ENCODE data around the gene GGA2.

The GGA2 gene

DNA sequence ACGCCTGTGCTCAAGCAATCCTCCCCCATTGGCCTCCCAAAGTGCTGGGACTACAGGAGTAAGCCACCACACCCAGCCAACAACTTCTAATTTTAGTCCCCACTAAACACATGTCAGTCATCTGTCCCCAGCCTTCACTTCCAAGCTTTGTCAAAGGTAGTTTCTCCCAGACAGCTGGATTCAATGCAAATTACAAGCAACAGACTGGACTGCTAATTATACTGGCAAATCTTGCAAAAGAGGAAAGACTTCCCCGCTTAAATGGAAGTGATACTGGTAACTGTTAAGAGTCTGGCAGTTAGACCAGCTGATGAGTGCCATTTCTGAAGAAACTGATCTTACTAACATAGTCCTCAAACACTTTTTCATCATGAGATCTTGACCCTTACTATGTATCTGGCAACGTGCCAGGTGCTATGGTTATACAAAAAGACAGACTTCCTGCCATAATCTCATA lies 8.2 kb upstream of the GGA2 start:
- Histone ChIP-seq H3K36me3 (ENCODE audit: insufficient read depth, low read length) (0 out of 2 replicates have a peak, but pooled peaks cover 2% of the 10 kb centered on the region), H3K79me2 (ENCODE audit: insufficient read depth, low read length) (no peaks in the 10 kb centered on the region), H3K4me3 (ENCODE audit: low read length, poor library complexity, severe bottlenecking) (no peak overlapping the region), H3K9me3 (ENCODE audit: insufficient read depth, low read depth, low read length) (no peaks in the 10 kb centered on the region), H3F3A (ENCODE audit: low read depth) (peaks cover 4% of the 10 kb centered on the region; the same call in 1 of the 2 replicates), H3K9me2 (replicated peaks; ENCODE audit: low read depth, low read length) (no peaks in the 10 kb centered on the region), H3K4me1 (ENCODE audit: insufficient read depth, low read length, poor library complexity, severe bottlenecking) (peaks cover 19% of the 10 kb centered on the region), H4K20me1 (ENCODE audit: insufficient read depth, low read length, poor library complexity, severe bottlenecking) (peaks cover 3% of the 10 kb centered on the region), H2AFZ (ENCODE audit: low read length) (no peak overlapping the region), H3K27me3 (ENCODE audit: insufficient read depth, low read length, poor library complexity, severe bottlenecking) (peaks cover 6% of the 10 kb centered on the region), H3K4me2 (ENCODE audit: low read depth, low read length, poor library complexity, severe bottlenecking) (no peak overlapping the region), H3K9ac (ENCODE audit: low read depth, low read length, poor library complexity, severe bottlenecking) (no peak overlapping the region)
- TF ChIP-seq, protein P1, sequence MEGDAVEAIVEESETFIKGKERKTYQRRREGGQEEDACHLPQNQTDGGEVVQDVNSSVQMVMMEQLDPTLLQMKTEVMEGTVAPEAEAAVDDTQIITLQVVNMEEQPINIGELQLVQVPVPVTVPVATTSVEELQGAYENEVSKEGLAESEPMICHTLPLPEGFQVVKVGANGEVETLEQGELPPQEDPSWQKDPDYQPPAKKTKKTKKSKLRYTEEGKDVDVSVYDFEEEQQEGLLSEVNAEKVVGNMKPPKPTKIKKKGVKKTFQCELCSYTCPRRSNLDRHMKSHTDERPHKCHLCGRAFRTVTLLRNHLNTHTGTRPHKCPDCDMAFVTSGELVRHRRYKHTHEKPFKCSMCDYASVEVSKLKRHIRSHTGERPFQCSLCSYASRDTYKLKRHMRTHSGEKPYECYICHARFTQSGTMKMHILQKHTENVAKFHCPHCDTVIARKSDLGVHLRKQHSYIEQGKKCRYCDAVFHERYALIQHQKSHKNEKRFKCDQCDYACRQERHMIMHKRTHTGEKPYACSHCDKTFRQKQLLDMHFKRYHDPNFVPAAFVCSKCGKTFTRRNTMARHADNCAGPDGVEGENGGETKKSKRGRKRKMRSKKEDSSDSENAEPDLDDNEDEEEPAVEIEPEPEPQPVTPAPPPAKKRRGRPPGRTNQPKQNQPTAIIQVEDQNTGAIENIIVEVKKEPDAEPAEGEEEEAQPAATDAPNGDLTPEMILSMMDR (conservative IDR thresholded peaks at IDR 0.05; ENCODE audit: low read length): no peak
- no peak for TF ChIP-seq EZH2phosphoT487 (IDR thresholded peaks at IDR 0.05; ENCODE audit: borderline replicate concordance)

- no peaks in the 10 kb centered on the region for H3K36me3 ChIP-seq (ENCODE audit: insufficient read depth, low read length)
- peaks cover 3% of the 10 kb centered on the region for H4K20me1 ChIP-seq (ENCODE audit: insufficient read depth, low read length, poor library complexity, severe bottlenecking)
- H3K4me1 ChIP-seq (ENCODE audit: insufficient read depth, low read length, poor library complexity, severe bottlenecking): peaks cover 19% of the 10 kb centered on the region
- TF ChIP-seq EZH2phosphoT487 (IDR thresholded peaks at IDR 0.05; ENCODE audit: borderline replicate concordance): no peak
- TF ChIP-seq, protein P1 (conservative IDR thresholded peaks at IDR 0.05; ENCODE audit: low read length): no peak
- H3F3A ChIP-seq (ENCODE audit: low read depth): peaks cover 4% of the 10 kb centered on the region; the same call in 1 of the 2 replicates
- H3K4me2 ChIP-seq (ENCODE audit: low read depth, low read length, poor library complexity, severe bottlenecking): no peak overlapping the region
- no peaks in the 10 kb centered on the region for H3K9me3 ChIP-seq (ENCODE audit: insufficient read depth, low read depth, low read length)
- no peaks in the 10 kb centered on the region for H3K9me2 ChIP-seq (replicated peaks; ENCODE audit: low read depth, low read length)
- H3K9ac ChIP-seq (ENCODE audit: low read depth, low read length, poor library complexity, severe bottlenecking): no peak overlapping the region
- H2AFZ ChIP-seq (ENCODE audit: low read length): no peak overlapping the region
- H3K27me3 ChIP-seq (ENCODE audit: insufficient read depth, low read length, poor library complexity, severe bottlenecking): peaks cover 25% of the 10 kb centered on the region
- no peaks in the 10 kb centered on the region for H3K79me2 ChIP-seq (ENCODE audit: insufficient read depth, low read length)
- no peak overlapping the region for H3K4me3 ChIP-seq (ENCODE audit: low read length, poor library complexity, severe bottlenecking)
Observed at GRCh38 chr16:23516366-23517137, 6.3 kb upstream of the GGA2 start.

- Histone ChIP-seq H3K4me2 (ENCODE audit: low read depth, low read length, poor library complexity, severe bottlenecking) (no peak overlapping the region), H3K36me3 (ENCODE audit: insufficient read depth, low read length) (no peaks in the 10 kb centered on the region), H3K4me1 (ENCODE audit: insufficient read depth, low read length, poor library complexity, severe bottlenecking) (peaks cover 19% of the 10 kb centered on the region), H3K9ac (ENCODE audit: low read depth, low read length, poor library complexity, severe bottlenecking) (no peak overlapping the region), H3K9me2 (replicated peaks; ENCODE audit: low read depth, low read length) (no peaks in the 10 kb centered on the region), H3K79me2 (ENCODE audit: insufficient read depth, low read length) (no peaks in the 10 kb centered on the region), H2AFZ (ENCODE audit: low read length) (no peak overlapping the region), H3K27me3 (ENCODE audit: insufficient read depth, low read length, poor library complexity, severe bottlenecking) (peaks cover 28% of the 10 kb centered on the region), H4K20me1 (ENCODE audit: insufficient read depth, low read length, poor library complexity, severe bottlenecking) (peaks cover 3% of the 10 kb centered on the region), H3K9me3 (ENCODE audit: insufficient read depth, low read depth, low read length) (no peaks in the 10 kb centered on the region), H3F3A (ENCODE audit: low read depth) (peaks cover 4% of the 10 kb centered on the region; the same call in 1 of the 2 replicates), H3K4me3 (ENCODE audit: low read length, poor library complexity, severe bottlenecking) (no peak overlapping the region)
- no peak for TF ChIP-seq EZH2phosphoT487 (IDR thresholded peaks at IDR 0.05; ENCODE audit: borderline replicate concordance)
- TF ChIP-seq, protein P1 (conservative IDR thresholded peaks at IDR 0.05; ENCODE audit: low read length): no peak
Observed at GRCh38 chr16:23515881-23516280, 5.6 kb upstream of the GGA2 start.

Data from Loucy (cell line).